Amygdala (tissue), 56 donors: Measurements from ENCODE around the gene PTTG1.

ENCODE experiments used
- DNase-seq, 56 donors: peaks; one replicate each; lab custom pipeline; 2025; lab: John Stamatoyannopoulos, UW

Gene PTTG1

DNA sequence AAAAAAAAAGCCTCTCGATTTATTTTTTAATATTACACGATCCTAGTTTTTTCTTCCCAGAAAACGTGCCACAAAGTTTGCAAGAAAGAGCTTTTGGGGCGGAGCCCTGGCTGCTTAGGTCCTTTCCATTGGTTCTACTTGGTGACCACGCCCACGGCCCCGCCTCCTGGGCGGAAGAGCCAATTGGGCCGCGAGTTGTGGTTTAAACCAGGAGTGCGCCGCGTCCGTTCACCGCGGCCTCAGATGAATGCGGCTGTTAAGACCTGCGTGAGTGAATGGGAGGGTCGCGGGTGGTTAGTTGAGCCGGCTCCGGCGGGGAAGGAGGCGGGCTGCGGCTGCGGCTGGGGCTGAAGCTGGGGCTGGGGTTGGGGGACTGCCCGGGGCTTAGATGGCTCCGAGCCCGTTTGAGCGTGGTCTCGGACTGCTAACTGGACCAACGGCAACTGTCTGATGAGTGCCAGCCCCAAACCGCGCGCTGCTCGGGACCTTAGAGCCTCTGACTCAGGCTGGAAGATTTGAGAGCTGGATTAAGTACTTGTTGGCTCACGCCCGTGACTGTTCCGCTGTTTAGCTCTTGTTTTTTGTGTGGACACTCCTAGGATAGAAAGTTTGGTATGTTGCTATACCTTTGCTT is at the start of gene PTTG1:
Gene PTTG1, plus strand, starts transcription at position 231 of the 634 bp plus-strand sequence. CDS start 458 bp downstream, outside the sequence.
- DNase-seq: peak in 55 of 56 donors; percentile 21 to 92 (median 75)

DNA sequence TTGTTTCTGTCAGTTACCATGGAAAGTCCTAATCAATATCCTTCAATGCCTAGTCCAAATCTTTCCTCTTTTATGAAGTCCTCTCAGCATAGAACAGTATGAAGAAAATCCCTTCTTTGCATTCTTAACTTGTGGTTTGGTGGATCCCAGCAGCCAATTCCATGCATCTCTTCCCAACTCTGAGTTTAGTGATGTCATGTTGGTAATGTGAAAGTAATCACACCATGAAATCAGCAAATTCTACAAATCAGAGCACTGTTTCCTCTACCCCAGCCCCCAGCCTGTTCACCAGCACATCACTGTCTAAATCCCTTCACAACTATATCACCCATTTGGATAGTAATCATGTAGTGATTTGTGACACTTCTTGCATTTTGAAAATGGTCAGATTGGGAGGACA is 46.5 kb upstream of the PTTG1 start:
- DNase-seq: no peak

DNA sequence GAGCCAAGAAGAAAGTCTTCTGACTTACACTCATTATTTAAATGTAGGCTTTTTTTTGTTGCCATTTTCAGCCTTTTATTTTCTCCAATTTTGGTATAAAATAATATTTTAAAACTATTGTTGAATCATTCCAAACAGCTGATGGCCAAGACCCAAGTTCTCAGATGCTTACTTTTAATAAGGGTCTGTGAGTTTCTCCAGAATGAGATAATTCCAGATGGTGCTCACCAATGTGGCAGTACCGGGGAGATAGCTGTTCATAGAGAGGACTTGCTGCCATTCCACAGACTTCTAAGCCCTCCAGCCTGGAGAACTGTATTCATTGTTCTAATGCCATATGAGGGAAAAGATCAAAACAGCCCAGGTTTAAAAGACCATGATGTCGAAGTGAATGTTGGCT is 46.0 kb upstream of the PTTG1 start:
- DNase-seq: no peak

DNA sequence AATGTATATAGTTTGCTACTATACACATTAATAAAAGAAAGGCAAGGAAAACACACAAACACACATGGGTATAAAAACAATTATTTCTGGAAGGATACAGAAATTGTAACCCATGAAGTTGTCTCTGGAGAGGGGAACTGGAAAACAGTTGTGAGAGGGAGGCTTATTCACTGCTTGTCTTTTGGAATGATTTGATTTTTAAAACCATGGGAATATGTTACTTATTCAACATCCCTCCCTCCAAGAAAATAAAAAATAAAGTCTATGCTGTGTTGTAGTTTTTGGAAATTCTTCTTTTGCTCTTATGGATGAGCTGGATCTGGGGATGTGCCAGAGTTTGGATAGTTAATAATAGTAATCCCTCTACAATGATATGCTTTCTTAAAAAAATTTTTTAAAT is 45.2 kb upstream of the PTTG1 start:
- no peak for DNase-seq

DNA sequence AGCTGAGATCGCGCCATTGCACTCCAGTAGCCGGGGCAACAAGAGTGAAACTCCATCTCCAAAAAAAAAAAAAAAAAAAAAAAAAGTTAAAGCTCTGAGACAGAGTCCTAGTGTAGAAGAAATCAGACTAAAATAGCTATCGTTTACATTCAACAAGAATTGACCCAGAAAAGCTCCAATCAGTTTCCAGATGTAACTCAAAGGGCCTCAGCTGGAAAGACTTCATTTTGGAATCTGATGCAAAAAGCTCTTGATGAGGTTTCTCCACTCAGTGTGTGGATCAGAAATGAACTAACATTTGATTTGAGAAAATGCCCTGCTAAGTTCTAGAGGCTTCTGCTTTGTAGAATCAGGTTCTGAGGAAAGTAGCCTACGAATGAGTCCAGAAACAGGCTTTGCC is 44.0 kb upstream of the PTTG1 start:
- DNase-seq: no peak

DNA sequence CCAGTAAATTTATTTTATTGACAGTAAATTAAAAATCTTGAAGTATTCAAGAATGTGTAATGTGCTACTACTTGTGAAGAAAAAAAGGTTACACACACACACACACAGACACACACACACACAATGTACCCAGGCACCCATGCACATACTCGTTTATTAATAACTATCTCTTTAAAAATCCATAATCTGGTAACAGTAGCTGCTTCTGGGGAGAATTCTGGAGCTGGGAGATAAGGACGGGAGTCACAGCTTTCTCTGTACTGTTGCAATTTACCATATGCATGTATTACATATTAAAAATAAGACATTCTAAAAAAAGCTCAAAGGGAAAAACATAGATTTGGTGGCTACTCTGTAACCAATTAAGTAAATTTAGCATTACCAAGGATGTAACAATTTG is 43.3 kb upstream of the PTTG1 start:
- DNase-seq: no peak

DNA sequence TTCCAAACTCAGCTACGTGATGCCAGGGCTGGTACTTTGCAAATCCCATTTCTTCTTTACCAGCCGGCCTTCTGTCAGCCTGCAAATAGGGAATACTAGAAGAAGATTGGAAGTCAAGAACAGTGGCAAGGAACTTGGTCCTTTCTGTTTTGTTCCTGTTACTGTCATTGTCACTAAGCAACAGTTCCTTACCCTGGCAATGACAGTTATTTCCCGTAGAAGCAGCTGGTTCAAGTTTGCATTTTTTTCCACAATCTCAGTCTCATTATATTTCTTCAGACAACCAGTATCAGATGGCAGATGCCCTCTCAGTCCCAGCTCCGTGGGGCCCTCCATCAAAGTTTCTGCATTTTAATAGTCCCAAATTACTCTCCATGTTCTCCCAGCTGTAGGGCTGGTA is 42.1 kb upstream of the PTTG1 start:
- DNase-seq: no peak

DNA sequence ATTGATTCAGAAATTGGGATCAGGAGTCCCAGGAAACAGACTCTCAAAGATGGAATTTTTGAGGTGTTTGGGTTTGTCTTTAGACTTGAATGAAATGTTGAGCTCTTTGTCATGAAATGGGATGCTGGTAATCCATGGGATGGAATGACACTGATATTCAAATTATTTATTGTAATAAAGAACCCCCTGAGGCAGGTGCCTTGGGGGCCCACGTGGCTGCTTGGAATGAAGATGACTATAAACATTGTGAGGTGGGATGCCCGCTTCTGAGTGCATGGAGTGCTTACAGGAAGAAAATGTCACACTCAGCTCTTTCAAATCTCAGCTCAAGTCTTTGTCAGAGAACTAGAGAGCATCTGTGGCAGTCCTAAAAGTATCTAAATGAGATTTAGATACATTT is 41.6 kb upstream of the PTTG1 start:
- DNase-seq: no peak

DNA sequence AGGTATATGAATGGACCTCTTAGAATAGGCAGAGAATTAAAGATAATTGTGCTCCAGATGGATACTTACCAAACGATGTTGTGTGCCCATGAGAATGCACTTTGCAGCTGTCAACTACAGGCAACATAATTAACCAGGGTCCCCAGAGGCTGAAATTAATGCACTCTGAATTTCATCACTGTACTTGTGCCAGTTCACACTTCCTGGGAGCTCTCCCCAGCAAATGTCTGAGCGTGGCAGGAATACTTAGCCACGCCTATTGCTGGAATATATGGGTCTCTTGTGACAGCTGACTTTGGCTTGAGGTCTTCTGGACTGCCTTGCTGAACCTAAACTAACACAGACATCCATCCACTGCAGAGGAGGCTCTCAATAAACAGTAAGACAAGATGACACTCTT is 39.3 kb upstream of the PTTG1 start:
- DNase-seq: no peak

DNA sequence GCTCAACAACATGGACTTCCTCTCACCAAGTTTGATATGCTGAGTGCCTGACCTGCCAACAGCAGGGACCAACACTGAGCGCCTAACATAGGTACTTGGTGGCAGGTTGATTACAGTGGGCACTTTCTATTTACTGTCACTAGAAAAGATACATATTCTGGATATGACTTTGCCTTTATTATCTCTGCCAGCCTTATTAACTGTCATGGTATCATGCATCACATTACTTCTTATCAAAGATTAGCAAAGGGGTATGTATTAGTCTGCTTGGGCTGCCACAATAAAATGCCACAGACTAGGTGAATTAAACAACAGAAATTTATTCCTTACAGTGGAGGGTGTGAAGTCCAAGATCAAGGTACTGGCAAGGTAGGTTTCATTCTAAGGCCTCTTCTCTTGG is 37.0 kb upstream of the PTTG1 start:
- DNase-seq: no peak

DNA sequence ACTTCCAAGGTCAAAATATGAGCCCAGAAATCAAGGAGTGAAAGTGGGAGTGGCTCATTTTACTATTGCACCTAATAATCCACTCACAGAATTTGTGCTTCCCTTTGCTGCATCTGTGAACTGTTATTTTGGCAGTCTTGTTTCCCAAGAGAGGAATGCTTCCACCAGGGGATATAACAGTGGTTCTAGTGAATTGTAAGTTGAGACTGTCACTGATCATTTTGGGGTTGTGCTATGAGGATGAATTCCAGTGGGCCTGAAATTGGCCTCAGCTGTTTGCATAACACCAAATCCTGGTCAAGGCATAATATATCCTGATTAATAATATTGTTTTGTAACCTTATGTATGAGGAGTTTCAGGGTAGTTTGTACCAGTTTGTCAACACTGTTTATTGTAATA is 36.2 kb upstream of the PTTG1 start:
- DNase-seq: no peak

DNA sequence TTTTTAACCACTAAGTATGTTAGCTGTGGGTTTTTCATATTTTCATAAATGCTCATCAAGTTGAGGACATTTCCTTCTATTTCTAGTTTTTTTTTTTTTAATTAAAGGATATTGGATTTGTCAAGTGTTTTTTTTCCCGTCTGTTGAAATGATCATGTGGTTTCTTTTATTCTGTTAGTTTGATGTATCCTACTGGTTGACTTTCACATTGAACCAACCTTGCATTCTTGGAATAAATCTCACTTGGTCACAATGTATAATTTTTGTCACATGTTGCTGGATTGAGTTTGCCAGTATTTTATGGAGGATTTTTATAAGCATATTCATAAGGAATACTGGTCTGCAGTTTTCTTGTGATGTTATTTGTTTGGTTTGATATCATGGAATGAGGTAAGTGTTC is 34.2 kb upstream of the PTTG1 start:
- no peak for DNase-seq

DNA sequence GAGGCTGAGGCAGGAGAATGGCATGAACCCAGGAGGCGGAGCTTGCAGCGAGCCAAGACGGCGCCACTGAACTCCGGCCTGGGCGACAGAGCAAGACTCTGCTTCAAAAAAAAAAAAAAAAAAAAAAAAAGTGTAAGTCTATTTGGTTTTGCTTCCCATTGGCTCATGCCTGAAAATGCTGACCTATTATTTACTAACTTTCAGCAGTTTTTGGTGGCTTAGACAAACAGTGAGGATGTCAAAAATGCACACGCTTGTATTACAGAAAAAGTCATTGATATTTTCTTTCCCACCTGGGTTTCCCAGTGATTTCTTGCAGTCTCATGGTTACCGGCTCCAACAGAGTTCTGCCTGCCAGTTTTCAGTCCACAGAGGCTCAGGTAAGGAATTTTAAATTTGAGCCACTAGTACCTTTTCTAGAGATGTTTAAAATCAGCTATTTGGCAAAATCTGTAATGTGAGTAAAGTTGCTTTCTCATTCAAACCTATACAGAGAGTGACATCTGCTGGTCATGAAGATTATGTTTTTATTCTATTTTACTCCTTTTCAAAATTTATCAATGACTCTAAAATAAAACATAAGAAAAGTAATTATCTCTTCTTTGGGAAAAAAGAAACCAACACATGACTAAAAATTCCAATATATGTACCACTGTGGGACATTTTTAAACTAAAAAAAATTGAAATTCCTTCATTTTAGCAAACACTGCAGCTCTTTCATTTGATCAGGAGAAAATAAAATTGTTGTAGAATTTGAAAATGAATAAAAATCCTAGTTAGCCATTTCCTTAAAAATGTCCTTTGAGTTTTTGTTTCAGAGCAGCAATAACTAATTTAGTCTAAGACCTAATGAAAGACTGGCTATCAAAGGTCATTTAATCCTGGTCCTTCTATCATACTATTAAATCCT is 30.6 kb upstream of the PTTG1 start:
- no peak for DNase-seq

DNA sequence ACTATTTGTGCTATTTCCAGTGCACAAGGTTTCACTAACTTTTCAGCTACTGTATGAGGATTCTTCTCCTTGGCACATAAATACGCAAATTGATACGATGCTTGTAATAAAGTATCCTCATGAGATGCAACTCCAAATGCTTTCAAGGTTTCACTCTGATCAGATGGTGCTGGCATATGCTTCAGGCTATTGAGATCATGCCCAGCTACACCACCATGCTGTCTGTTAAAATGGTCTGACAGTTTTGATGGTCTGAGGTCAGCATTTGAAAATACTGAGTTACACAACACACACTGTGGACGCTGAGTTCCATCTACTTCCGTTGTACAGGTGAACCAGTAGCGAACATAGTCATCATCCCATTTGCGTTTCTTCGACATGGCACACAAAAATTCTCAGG is 26.5 kb upstream of the PTTG1 start:
- DNase-seq: no peak

DNA sequence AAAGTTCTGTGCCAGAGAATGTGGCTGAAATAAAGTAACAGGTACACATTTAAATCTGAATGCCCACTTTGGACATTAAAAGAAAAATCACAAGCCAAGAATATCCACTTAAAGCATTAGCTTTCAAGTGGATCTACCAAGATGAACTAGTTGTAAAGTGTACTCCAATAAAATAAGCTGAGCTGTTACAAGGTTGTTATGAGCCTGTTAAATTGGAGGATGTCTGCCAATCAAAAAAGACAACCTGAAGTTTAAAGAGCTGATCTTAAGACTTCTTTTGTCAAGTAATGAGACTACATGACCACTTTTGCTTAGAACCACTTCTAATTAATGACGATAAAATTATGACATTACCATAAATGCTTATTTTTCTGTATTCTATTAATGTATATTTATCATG is 24.2 kb upstream of the PTTG1 start:
- DNase-seq: no peak

DNA sequence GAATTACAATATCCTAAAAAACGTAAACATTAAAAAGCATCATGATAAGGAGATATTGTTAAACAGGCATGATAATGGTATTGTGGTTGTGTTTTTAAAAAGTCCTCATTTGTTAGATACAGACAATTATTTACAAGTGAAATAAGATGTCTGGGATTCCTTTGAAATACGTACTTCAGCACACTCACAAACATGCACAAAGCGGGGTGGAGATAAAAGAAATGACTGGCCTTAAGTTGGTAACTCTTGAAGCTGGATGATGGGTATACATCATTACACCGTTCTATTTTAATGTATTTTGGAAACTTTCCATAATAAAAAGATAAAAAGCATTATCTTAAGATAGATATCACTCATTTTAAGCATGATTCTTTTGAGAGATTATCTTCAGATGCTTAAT is 22.8 kb upstream of the PTTG1 start:
- DNase-seq: no peak

DNA sequence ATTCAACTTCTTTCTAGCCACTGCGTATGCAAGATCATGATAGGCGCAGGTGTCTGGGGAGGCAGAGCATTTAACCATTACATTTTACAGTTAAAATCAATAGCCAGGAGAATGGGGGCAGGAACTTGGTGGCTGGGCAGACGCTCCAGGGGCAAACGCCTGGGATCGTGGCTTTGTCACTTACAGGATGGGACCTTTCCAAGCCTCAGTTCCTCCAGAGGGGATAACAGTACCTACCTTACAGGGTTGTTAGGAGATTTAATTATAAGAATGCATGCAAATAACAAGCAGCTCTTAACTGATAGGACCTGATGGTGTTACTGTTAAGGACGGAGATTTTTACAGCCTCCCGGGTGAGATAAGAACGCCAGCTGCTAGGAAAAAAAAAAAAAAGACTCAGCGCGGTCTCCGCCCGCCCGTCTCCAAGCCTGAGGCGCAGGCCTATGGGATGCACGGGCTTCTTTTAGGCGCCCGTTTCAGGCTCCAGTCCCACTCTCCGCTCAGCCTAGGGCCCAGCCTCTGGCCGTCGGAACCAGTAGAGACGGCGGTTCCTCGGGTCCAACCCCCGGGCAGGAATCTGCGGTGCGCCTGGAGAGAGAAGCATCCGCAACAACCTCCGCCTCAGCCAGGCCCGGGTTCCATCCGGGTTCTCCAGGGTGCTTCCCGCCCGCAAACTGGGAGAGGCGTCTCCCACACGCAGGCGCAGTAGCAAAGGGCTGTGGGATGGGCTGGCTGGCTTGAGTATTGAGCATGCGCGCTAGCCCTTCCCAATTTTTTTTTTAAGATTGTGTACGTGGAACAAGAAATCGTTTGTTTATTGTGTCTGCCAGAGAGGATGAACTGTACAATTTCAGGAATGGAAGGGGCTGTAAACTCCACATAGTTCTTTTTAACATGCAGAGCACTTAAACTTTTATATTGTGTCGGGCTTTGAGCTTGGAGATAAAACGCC is 22.0 kb upstream of the PTTG1 start, which contains the start of gene FAM200C:
Gene FAM200C, minus strand, starts transcription at position 653 of the 952 bp plus-strand sequence. CDS start 4,564 bp downstream, outside the sequence.
- peak; percentile 46 to 94 (median 86) for DNase-seq

DNA sequence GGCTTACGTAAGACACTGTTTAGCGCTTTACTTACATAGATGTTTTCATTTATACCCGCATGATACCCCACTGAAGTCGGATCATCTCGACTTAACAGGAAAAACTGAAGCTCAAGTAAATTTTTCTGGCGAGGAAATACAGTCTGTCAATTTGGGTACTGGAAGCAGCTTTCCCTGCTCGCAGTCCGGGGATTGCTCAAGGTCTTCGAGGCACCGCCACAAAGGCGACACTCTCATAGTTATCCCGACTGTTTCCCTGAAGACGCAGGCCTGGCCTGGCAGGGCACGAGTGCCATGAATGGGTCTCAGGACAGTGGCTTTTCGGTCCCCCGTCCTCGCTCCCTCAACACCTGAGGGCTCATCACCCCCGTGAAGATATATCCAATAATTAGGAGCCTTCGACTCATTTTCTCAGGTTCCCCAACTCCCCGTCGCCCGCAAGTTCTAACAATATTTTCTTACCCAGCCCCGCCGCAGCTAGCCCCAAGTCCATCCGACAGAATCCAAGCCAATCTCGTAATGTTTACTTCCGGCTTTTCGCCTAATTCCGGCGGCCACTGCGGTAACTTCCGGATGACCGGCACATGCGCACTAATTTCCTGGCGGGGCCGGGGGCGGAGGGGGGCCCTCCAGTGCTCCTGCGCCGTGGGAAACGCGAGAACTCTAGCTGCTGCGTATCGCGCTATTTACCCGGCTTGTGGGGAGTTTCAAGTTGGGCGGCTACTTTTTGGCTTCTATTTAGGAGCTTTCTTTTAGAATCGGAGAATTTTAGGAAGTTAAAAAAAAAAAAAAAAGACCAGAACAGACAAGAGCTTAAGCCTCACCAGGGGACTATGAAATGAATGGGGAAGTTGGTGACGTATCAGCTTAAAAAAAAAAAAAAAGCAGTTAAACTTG is 2.8 kb upstream of the PTTG1 start, which contains the start of gene SLU7:
Gene SLU7, minus strand, starts transcription at position 521 of the 897 bp plus-strand sequence. CDS start 3,787 bp downstream, outside the sequence.
- peak in 55 of 56 donors; percentile 59 to 94 (median 81) for DNase-seq
